DOHH2 (cell line): ENCODE data around the gene TANC1.

Experiments
- H3F3A ChIP-seq: fragments of 200-600 bp; sonication (generic), shearing (Covaris generic); 2 replicates; pipeline ENCODE4 v1.6.0; 2016; ENCODE audit warnings: antibody characterized with exemption, mild to moderate bottlenecking; ENCODE audit not compliant: control insufficient read depth, insufficient read depth
- H3K27ac ChIP-seq: fragments of 200-600 bp; sonication (generic); 2 replicates; pipeline ENCODE4 v1.5.1; 2014; ENCODE audit warnings: low read depth, mild to moderate bottlenecking, low read length, moderate library complexity
- H3K27me3 ChIP-seq: fragments of 200-600 bp; sonication (generic); 2 replicates; pipeline ENCODE4 v1.6.1; 2014; ENCODE audit warnings: mild to moderate bottlenecking, low read length, mixed read lengths; ENCODE audit not compliant: control insufficient read depth
- H3K36me3 ChIP-seq: fragments of 200-600 bp; sonication (generic); 2 replicates; pipeline ENCODE4 v1.6.1; 2014; ENCODE audit warnings: mild to moderate bottlenecking, low read length, moderate library complexity, mixed read lengths; ENCODE audit not compliant: control insufficient read depth
- H3K4me1 ChIP-seq: fragments of 200-600 bp; sonication (generic); 2 replicates; pipeline ENCODE4 v1.6.1; 2014; ENCODE audit warnings: mild to moderate bottlenecking, low read length, mixed read lengths; ENCODE audit not compliant: control insufficient read depth
- H3K4me2 ChIP-seq: fragments of 200-600 bp; sonication (generic); 2 replicates; pipeline ENCODE4 v1.6.0; 2014; ENCODE audit warnings: mild to moderate bottlenecking, low read length, moderate library complexity
- H3K4me3 ChIP-seq: fragments of 200-600 bp; sonication (generic); 2 replicates; pipeline ENCODE4 v1.5.1; 2014; ENCODE audit warnings: mild to moderate bottlenecking, low read length, mixed read lengths
- H3K79me2 ChIP-seq: fragments of 200-600 bp; sonication (generic); 2 replicates; pipeline ENCODE4 v1.6.1; 2014; ENCODE audit warnings: mild to moderate bottlenecking, low read length, mixed read lengths; ENCODE audit not compliant: control insufficient read depth
- H3K9me2 ChIP-seq: fragments of 200-600 bp; sonication (generic); replicated peaks from 2 replicates; pipeline ENCODE4 v1.6.1; 2014; ENCODE audit warnings: mild to moderate bottlenecking, low read length, mixed read lengths; ENCODE audit not compliant: control insufficient read depth
- H3K9me3 ChIP-seq: fragments of 200-600 bp; sonication (generic); 2 replicates; pipeline ENCODE4 v1.6.1; 2014; ENCODE audit warnings: antibody characterized with exemption, low read length, mixed read lengths; ENCODE audit not compliant: control insufficient read depth, insufficient read depth
- H4K20me1 ChIP-seq: fragments of 200-600 bp; sonication (generic); 2 replicates; pipeline ENCODE4 v1.6.0; 2014; ENCODE audit warnings: low read depth, mild to moderate bottlenecking, antibody characterized with exemption, low read length, moderate library complexity; ENCODE audit not compliant: control insufficient read depth, insufficient read depth
- CTCF ChIP-seq: fragments of 200-600 bp; sonication (generic); IDR thresholded peaks from one replicate; pipeline ENCODE4 v1.5.1; 2014; ENCODE audit warnings: antibody characterized with exemption, mild to moderate bottlenecking, low read depth, low read length; ENCODE audit not compliant: poor library complexity, severe bottlenecking
- EZH2phosphoT487 ChIP-seq: fragments of 200-600 bp; sonication (generic); IDR thresholded peaks from 2 replicates; pipeline ENCODE4 v1.6.1; 2017; ENCODE audit warnings: borderline replicate concordance, mild to moderate bottlenecking, antibody characterized with exemption, low read length, moderate library complexity, mixed read lengths

TANC1 gene

GRCh38 chr2:159131267-159131913 is 162.9 kb downstream of the TANC1 start:
- no peaks in the 10 kb centered on the region for H3K36me3 ChIP-seq
- TF ChIP-seq CTCF = no peak
- TF ChIP-seq EZH2phosphoT487 = no peak
- H3F3A ChIP-seq = no peaks in the 10 kb centered on the region
- no peaks in the 10 kb centered on the region for H4K20me1 ChIP-seq
- H3K4me2 ChIP-seq = no peak overlapping the region
- H3K27me3 ChIP-seq = no peaks in the 10 kb centered on the region
- H3K27ac ChIP-seq = no peak overlapping the region
- H3K4me3 ChIP-seq = no peak overlapping the region
- H3K4me1 ChIP-seq = no peaks in the 10 kb centered on the region
- H3K79me2 ChIP-seq = no peaks in the 10 kb centered on the region
- H3K9me3 ChIP-seq = no peaks in the 10 kb centered on the region
- H3K9me2 ChIP-seq = no peaks in the 10 kb centered on the region

GRCh38 chr2:159131914-159132281 is 163.5 kb downstream of the TANC1 start:
- Histone ChIP-seq H3K4me3 (no peak overlapping the region), H3K27me3 (no peaks in the 10 kb centered on the region), H4K20me1 (no peaks in the 10 kb centered on the region), H3K9me2 (no peaks in the 10 kb centered on the region), H3K9me3 (no peaks in the 10 kb centered on the region), H3F3A (no peaks in the 10 kb centered on the region), H3K4me2 (no peak overlapping the region), H3K36me3 (no peaks in the 10 kb centered on the region), H3K4me1 (no peaks in the 10 kb centered on the region), H3K79me2 (no peaks in the 10 kb centered on the region), H3K27ac (no peak overlapping the region)
- no peak for TF ChIP-seq CTCF
- TF ChIP-seq EZH2phosphoT487 = no peak

GRCh38 chr2:159133797-159134196 is 165.4 kb downstream of the TANC1 start:
- Histone ChIP-seq H3K4me1 (no peaks in the 10 kb centered on the region), H3F3A (no peaks in the 10 kb centered on the region), H3K9me3 (no peaks in the 10 kb centered on the region), H3K27ac (no peak overlapping the region), H4K20me1 (no peaks in the 10 kb centered on the region), H3K4me3 (no peak overlapping the region), H3K4me2 (no peak overlapping the region), H3K36me3 (no peaks in the 10 kb centered on the region), H3K27me3 (0 out of 2 replicates have a peak, but pooled peaks cover 3% of the 10 kb centered on the region), H3K9me2 (no peaks in the 10 kb centered on the region), H3K79me2 (no peaks in the 10 kb centered on the region)
- TF ChIP-seq CTCF = no peak
- TF ChIP-seq EZH2phosphoT487 = no peak
